CD14-positive monocyte (primary cell): Measurements from ENCODE around the gene FAM24B. TPM values are rescaled to one million over a fixed set of nuclear protein-coding genes. Genes with fewer than 3 reads are reported as not detected.

Source experiments
- DNase-seq, 3 donors: peaks; one replicate each; pipeline ENCODE4 v3.0.0-alpha.2; 2011 to 2022
- H2AFZ ChIP-seq: 2 replicates; pipeline ENCODE4 v1.6.0; 2012; ENCODE audit warnings: mild to moderate bottlenecking, low read depth, low read length, inconsistent platforms; ENCODE audit not compliant: insufficient read depth, poor library complexity, severe bottlenecking
- H3K27ac ChIP-seq, 2 donors: 1 replicate in 1 of 2; 2 replicates in 1 of 2; pipeline ENCODE4 v1.5.1; 2012 to 2013; ENCODE audit warnings: low read length in 2 of 2, control low read depth in 1 of 2, inconsistent platforms in 1 of 2, low read depth in 1 of 2, mild to moderate bottlenecking in 1 of 2
- H3K27me3 ChIP-seq, 2 donors: one replicate each; pipeline versions ENCODE4 v1.6.0 to v1.6.1; 2011 to 2013; ENCODE audit warnings: low read length in 2 of 2; ENCODE audit not compliant: control insufficient read depth in 2 of 2, insufficient read depth in 2 of 2
- H3K36me3 ChIP-seq, 2 donors: replicated peaks in 1 of 2; 1 replicate in 1 of 2; 2 replicates in 1 of 2; pipeline versions ENCODE4 v1.5.1 to v1.6.1; 2012 to 2013; ENCODE audit warnings: low read length in 2 of 2, control low read depth in 1 of 2, inconsistent platforms in 1 of 2, mild to moderate bottlenecking in 1 of 2; ENCODE audit not compliant: insufficient read depth in 2 of 2, control insufficient read depth in 1 of 2
- H3K4me1 ChIP-seq, 2 donors: 1 replicate in 1 of 2; 2 replicates in 1 of 2; pipeline versions ENCODE4 v1.5.1 to v1.6.1; 2012 to 2013; ENCODE audit warnings: low read length in 2 of 2, control low read depth in 1 of 2, inconsistent platforms in 1 of 2, mild to moderate bottlenecking in 1 of 2, moderate library complexity in 1 of 2; ENCODE audit not compliant: insufficient read depth in 2 of 2, control insufficient read depth in 1 of 2
- H3K4me2 ChIP-seq: replicated peaks from 2 replicates; pipeline ENCODE3; 2012; ENCODE audit warnings: low read length, moderate library complexity, mild to moderate bottlenecking; ENCODE audit not compliant: poor library complexity, severe bottlenecking; ENCODE audit errors: extremely low read depth
- H3K4me3 ChIP-seq, 3 experiments: fragments of 200-600 bp in 1 of 3; sonication (generic) in 1 of 3; replicated peaks in 1 of 3; 1 replicate in 2 of 3; 2 replicates in 1 of 3; pipeline ENCODE4 v1.5.1; 2011 to 2013; ENCODE audit warnings: low read length in 3 of 3, mild to moderate bottlenecking in 3 of 3, control low read depth in 2 of 3, low read depth in 2 of 3, inconsistent platforms in 1 of 3, moderate library complexity in 1 of 3
- H3K79me2 ChIP-seq: 2 replicates; pipeline ENCODE4 v1.6.0; 2012; ENCODE audit warnings: mild to moderate bottlenecking, control low read depth, inconsistent platforms, low read length, moderate library complexity; ENCODE audit not compliant: insufficient read depth
- H3K9ac ChIP-seq: 2 replicates; pipeline ENCODE4 v1.6.0; 2017; ENCODE audit warnings: low read length, mild to moderate bottlenecking; ENCODE audit not compliant: insufficient read depth, poor library complexity, severe bottlenecking
- H3K9me3 ChIP-seq, 2 donors: replicated peaks in 1 of 2; 1 replicate in 1 of 2; 2 replicates in 1 of 2; pipeline versions ENCODE4 v1.5.1 to v1.6.1; 2012 to 2013; ENCODE audit warnings: low read length in 2 of 2, control low read depth in 1 of 2; ENCODE audit not compliant: control insufficient read depth in 1 of 2, insufficient read depth in 1 of 2
- H4K20me1 ChIP-seq: 2 replicates; pipeline ENCODE4 v1.6.0; 2012; ENCODE audit warnings: mild to moderate bottlenecking, low read length, control low read depth, moderate library complexity; ENCODE audit not compliant: insufficient read depth
- H3K27ac Mint-ChIP-seq, 7 donors: one replicate each; pipeline ENCODE4 v1.8.0; 2020; ENCODE audit warnings: mild to moderate bottlenecking in 7 of 7, mixed read lengths in 7 of 7, moderate library complexity in 6 of 7, inconsistent platforms in 2 of 7
- H3K27me3 Mint-ChIP-seq, 3 donors: one replicate each; pipeline ENCODE4 v1.8.0; 2021 to 2022; ENCODE audit warnings: low read depth in 3 of 3, mild to moderate bottlenecking in 3 of 3, mixed read lengths in 3 of 3, moderate library complexity in 3 of 3, inconsistent platforms in 1 of 3
- H3K36me3 Mint-ChIP-seq, 2 donors: one replicate each; pipeline ENCODE4 v1.8.0; 2020; ENCODE audit warnings: mixed read lengths in 2 of 2, inconsistent platforms in 1 of 2, mild to moderate bottlenecking in 1 of 2
- H3K4me1 Mint-ChIP-seq: one replicate; pipeline ENCODE4 v1.8.0; 2020; ENCODE audit warnings: mild to moderate bottlenecking, mixed read lengths
- H3K4me3 Mint-ChIP-seq, 2 donors: one replicate each; pipeline ENCODE4 v1.8.0; 2020; ENCODE audit warnings: mild to moderate bottlenecking in 2 of 2, mixed read lengths in 2 of 2, moderate library complexity in 1 of 2
- H3K9me3 Mint-ChIP-seq, 7 donors: one replicate each; pipeline ENCODE4 v1.8.0; 2020 to 2022; ENCODE audit warnings: mixed read lengths in 7 of 7, mild to moderate bottlenecking in 6 of 7, moderate library complexity in 6 of 7, inconsistent platforms in 2 of 7
- WGBS: methylation state at CpG from one replicate; pipeline ENCODE4 v1.1.5; 2013; ENCODE audit warnings: missing lambda C conversion rate; ENCODE audit not compliant: insufficient coverage; 5-methylcytosine and 5-hydroxymethylcytosine counted together
- intact Hi-C, 2 donors: fragments of 100-400 bp; cut with micrococcal nuclease; formaldehyde crosslinking; loops; one replicate each; pipeline versions ENCODE4 v1.15.0 to v1.15.1; 2023
- polyA plus RNA-seq, 3 donors: library from polyadenylated mRNA; depleted of rRNA in 1 of 3; unstranded in 2 of 3; stranded (reverse) in 1 of 3; fragments of 300-500 nt in 2 of 3; fragments of >200 nt in 1 of 3; fragmentation: Illumina TruSeq in 2 of 3; gene quantifications; 1 replicate in 2 of 3; 2 replicates in 1 of 3; pipeline ENCODE4 v1.2.3, GENCODE V29; 2012 to 2021
- TF ChIP-seq, protein P1 (sequence below): fragments of 200-600 bp; IDR thresholded peaks from one replicate; pipeline ENCODE4 v1.8.0; 2022; ENCODE audit warnings: antibody characterized with exemption, mild to moderate bottlenecking

FAM24B gene
- polyA plus RNA-seq, 3 donors: 0.64 to 3.3 (median 2.3) TPM

GRCh38 chr10:122821808-122822207 lies 57.6 kb downstream of the FAM24B start:
- Histone ChIP-seq H3K4me1 (no peaks in the 10 kb centered on the region), H2AFZ (no peak overlapping the region), H3K4me3 (no peak overlapping the region), H4K20me1 (no peaks in the 10 kb centered on the region), H3K27me3 (peaks cover 0 to 14% of the 10 kb centered on the region in 2 donors), H3K9me3 (peaks cover 3 to 9% of the 10 kb centered on the region in 2 donors), H3K79me2 (no peaks in the 10 kb centered on the region), H3K9ac (no peak overlapping the region), H3K36me3 (no peaks in the 10 kb centered on the region), H3K27ac (no peak overlapping the region), H3K4me2 (no peak overlapping the region)
- intact Hi-C loops: no loop called here
- TF ChIP-seq, protein P1, sequence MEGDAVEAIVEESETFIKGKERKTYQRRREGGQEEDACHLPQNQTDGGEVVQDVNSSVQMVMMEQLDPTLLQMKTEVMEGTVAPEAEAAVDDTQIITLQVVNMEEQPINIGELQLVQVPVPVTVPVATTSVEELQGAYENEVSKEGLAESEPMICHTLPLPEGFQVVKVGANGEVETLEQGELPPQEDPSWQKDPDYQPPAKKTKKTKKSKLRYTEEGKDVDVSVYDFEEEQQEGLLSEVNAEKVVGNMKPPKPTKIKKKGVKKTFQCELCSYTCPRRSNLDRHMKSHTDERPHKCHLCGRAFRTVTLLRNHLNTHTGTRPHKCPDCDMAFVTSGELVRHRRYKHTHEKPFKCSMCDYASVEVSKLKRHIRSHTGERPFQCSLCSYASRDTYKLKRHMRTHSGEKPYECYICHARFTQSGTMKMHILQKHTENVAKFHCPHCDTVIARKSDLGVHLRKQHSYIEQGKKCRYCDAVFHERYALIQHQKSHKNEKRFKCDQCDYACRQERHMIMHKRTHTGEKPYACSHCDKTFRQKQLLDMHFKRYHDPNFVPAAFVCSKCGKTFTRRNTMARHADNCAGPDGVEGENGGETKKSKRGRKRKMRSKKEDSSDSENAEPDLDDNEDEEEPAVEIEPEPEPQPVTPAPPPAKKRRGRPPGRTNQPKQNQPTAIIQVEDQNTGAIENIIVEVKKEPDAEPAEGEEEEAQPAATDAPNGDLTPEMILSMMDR: no peak
- no peak for DNase-seq
- 86% methylated on average over 2 of the region's 3 CpGs for WGBS
- no peaks in the 10 kb centered on the region for H3K36me3 Mint-ChIP-seq
- peaks cover 16 to 24% (median 18%) of the 10 kb centered on the region in 3 donors for H3K27me3 Mint-ChIP-seq
- H3K27ac Mint-ChIP-seq: no peak overlapping the region
- no peaks in the 10 kb centered on the region for H3K4me1 Mint-ChIP-seq
- H3K9me3 Mint-ChIP-seq: peaks cover 1 to 24% (median 8%) of the 10 kb centered on the region in 7 donors
- H3K4me3 Mint-ChIP-seq: no peak overlapping the region

- WGBS: 100% methylated on average over 1 of the region's 5 CpGs
- H4K20me1 ChIP-seq: no peaks in the 10 kb centered on the region
- peaks cover 16% of the 10 kb centered on the region in 3 donors for H3K27me3 Mint-ChIP-seq
Observed at GRCh38 chr10:122815458-122815857, 63.9 kb downstream of the FAM24B start.

More at GRCh38 chr10:122815458-122815857, 63.9 kb downstream of the FAM24B start:
- Histone ChIP-seq H3K4me1 (no peaks in the 10 kb centered on the region), H3K9ac (no peak overlapping the region), H2AFZ (no peak overlapping the region), H3K79me2 (no peaks in the 10 kb centered on the region), H3K4me3 (no peak overlapping the region), H3K27me3 (peaks cover 0 to 14% of the 10 kb centered on the region in 2 donors), H3K4me2 (no peak overlapping the region), H3K36me3 (no peaks in the 10 kb centered on the region), H3K9me3 (peaks cover 0 to 9% of the 10 kb centered on the region in 2 donors), H3K27ac (no peak overlapping the region)
- Mint-ChIP-seq H3K9me3 (peaks cover 0 to 14% (median 6%) of the 10 kb centered on the region in 7 donors), H3K36me3 (no peaks in the 10 kb centered on the region), H3K4me1 (no peaks in the 10 kb centered on the region), H3K4me3 (no peak overlapping the region), H3K27ac (no peak overlapping the region)
- no peak for DNase-seq
- intact Hi-C loops: no loop called here
- TF ChIP-seq, protein P1: no peak
